ENCODE measurements around the gene PIP4K2C. TPM values are rescaled to one million over a fixed set of nuclear protein-coding genes. Genes with fewer than 3 reads are reported as not detected.
"Not testable (repeated sequence)": the region's sequence is repeated elsewhere in the genome, so short reads cannot be mapped to it uniquely, and the experiment has no call there.

PIP4K2C gene
- total RNA-seq, 6 experiments from 2014 or later, result 11.3 to 27.6 (median 12.8) TPM

GRCh38 chr12:57554897-57555296 lies 36.1 kb upstream of the PIP4K2C start:
- Histone ChIP-seq H3K36me3 (no peaks in the 10 kb centered on the region), H3K4me3 (no peak overlapping the region), H3K9me3 (no peaks in the 10 kb centered on the region), H3K27ac (no peak overlapping the region), H3K4me1 (no peaks in the 10 kb centered on the region), H3K27me3 (peaks cover 0 to 8% of the 10 kb centered on the region in 2 donors)
- no peak for TF ChIP-seq POLR2A (IDR thresholded peaks at IDR 0.05)
- TF ChIP-seq, protein P1, sequence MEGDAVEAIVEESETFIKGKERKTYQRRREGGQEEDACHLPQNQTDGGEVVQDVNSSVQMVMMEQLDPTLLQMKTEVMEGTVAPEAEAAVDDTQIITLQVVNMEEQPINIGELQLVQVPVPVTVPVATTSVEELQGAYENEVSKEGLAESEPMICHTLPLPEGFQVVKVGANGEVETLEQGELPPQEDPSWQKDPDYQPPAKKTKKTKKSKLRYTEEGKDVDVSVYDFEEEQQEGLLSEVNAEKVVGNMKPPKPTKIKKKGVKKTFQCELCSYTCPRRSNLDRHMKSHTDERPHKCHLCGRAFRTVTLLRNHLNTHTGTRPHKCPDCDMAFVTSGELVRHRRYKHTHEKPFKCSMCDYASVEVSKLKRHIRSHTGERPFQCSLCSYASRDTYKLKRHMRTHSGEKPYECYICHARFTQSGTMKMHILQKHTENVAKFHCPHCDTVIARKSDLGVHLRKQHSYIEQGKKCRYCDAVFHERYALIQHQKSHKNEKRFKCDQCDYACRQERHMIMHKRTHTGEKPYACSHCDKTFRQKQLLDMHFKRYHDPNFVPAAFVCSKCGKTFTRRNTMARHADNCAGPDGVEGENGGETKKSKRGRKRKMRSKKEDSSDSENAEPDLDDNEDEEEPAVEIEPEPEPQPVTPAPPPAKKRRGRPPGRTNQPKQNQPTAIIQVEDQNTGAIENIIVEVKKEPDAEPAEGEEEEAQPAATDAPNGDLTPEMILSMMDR (IDR thresholded peaks at IDR 0.05), result no peak
- DNase-seq, result no peak
- intact Hi-C loops (cut with DNase I), result no loop called here
- no peak for ATAC-seq
- no CpG with 5 or more reads among the region's 1 CpG for WGBS (ENCODE audit: insufficient coverage, low coverage, low lambda C conversion rate, missing lambda C conversion rate)

DNA sequence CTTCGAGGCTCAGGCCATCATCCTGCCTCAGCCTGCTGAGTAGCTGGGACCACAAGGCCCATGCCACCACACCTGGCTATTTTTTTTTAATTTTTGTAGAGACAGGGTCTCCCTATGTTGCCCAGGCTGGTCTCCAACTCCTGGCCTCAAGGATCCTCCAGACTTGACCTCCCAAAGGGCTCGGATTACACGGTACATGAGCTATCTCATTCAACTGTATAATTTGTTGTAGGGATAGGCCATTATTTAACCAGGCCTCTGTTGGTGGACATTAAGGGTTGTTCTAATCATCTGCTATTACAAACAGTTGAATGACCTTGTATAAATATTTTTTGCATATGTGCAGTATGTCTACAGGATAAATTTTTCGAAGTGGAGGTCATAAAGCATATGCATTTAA lies 32.1 kb upstream of the PIP4K2C start:
- Histone ChIP-seq H3K9me3 (no peaks in the 10 kb centered on the region), H3K4me1 (no peaks in the 10 kb centered on the region), H3K27me3 (no peaks in the 10 kb centered on the region), H3K36me3 (no peaks in the 10 kb centered on the region), H3K4me3 (no peak overlapping the region), H3K27ac (no peak overlapping the region)
- TF ChIP-seq, protein P1 (IDR thresholded peaks at IDR 0.05), result no peak
- no peak for TF ChIP-seq POLR2A (IDR thresholded peaks at IDR 0.05)
- no peak for ATAC-seq
- intact Hi-C loops (cut with DNase I), result no loop called here
- DNase-seq, result no peak
- 76% methylated on average over 4 of the region's 4 CpGs for WGBS (ENCODE audit: insufficient coverage, low coverage, low lambda C conversion rate, missing lambda C conversion rate)

DNA sequence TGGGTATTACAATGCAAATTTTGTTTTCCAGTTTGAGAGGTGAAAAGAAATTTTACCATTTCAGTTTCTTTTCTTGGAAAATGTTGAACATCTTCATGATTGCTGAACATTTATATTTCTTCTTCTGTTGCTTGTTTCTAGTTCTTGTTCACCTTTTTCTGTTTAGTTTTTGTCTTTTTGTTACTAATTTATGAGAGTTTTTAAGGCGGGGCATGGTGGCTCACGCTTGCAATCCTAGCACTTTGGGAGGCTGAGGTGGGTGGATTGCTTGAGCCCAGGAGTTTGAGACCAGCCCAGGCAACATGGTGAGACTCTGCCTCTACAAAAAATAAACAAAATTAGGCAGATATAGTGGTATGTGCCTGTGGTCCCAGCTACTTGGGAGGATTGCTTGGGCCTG lies 30.5 kb upstream of the PIP4K2C start:
- 88% methylated on average over 2 of the region's 2 CpGs for WGBS (ENCODE audit: insufficient coverage, low coverage, low lambda C conversion rate, missing lambda C conversion rate)
- no peak overlapping the region for H3K4me3 ChIP-seq
- no peak overlapping the region for H3K27ac ChIP-seq
- no peaks in the 10 kb centered on the region for H3K4me1 ChIP-seq
- no peaks in the 10 kb centered on the region for H3K9me3 ChIP-seq
- no peak for DNase-seq
- intact Hi-C loops (cut with DNase I), result no loop called here
- no peaks in the 10 kb centered on the region for H3K36me3 ChIP-seq
- H3K27me3 ChIP-seq, result no peaks in the 10 kb centered on the region
- no peak for TF ChIP-seq POLR2A (IDR thresholded peaks at IDR 0.05)
- TF ChIP-seq, protein P1 (IDR thresholded peaks at IDR 0.05), result no peak
- ATAC-seq, result no peak

DNA sequence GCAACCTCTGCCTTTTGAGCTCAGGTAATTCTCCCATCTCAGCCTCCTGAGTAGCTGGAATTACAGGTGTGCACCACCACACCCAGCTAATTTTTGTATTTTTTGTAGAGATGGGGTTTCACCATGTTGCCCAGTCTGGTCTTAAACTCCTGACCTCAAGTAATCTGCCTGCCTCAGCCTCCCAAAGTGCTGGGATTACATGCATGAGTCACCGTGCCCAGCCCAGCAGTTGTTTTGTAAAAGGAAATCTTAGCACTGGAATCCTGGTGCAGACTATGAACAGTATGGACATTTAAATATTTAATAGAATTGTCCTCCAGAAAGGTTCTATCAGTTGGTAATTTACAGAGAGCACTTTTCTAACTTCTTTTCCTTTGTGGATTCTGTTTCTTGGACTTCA lies 29.9 kb upstream of the PIP4K2C start:
- 57% methylated on average over 1 of the region's 1 CpG for WGBS (ENCODE audit: insufficient coverage, low coverage, low lambda C conversion rate, missing lambda C conversion rate)
- H3K4me1 ChIP-seq; H3K4me3 ChIP-seq; DNase-seq; H3K9me3 ChIP-seq; H3K36me3 ChIP-seq; H3K27ac ChIP-seq; intact Hi-C loops (cut with DNase I); H3K27me3 ChIP-seq; ATAC-seq: not testable (repeated sequence)

- H3K9me3 ChIP-seq, result no peaks in the 10 kb centered on the region
- no peaks in the 10 kb centered on the region for H3K27me3 ChIP-seq
- TF ChIP-seq, protein P1 (IDR thresholded peaks at IDR 0.05), result no peak
- no peak for TF ChIP-seq POLR2A (IDR thresholded peaks at IDR 0.05)
- ATAC-seq (no peak), DNase-seq (no peak)
- H3K27ac ChIP-seq, result no peak overlapping the region
- no peaks in the 10 kb centered on the region for H3K4me1 ChIP-seq
- intact Hi-C loops (cut with DNase I), result no loop called here
- H3K4me3 ChIP-seq, result no peak overlapping the region
- H3K36me3 ChIP-seq, result no peaks in the 10 kb centered on the region
- WGBS (ENCODE audit: insufficient coverage, low coverage, low lambda C conversion rate, missing lambda C conversion rate), result 33% methylated on average over 4 of the region's 4 CpGs
Observed at GRCh38 chr12:57563358-57563757, 27.6 kb upstream of the PIP4K2C start.

All from right lobe of liver (tissue), 6 donors.